Activated CD8-positive, alpha-beta memory T cell treated with anti-CD3 and anti-CD28 coated beads, Interleukin-2, amount 50 U/mL, for 48 hours (primary cell): ENCODE measurements around the gene BDH2.

Experiments
- DNase-seq: peaks from one replicate; pipeline ENCODE4 v3.0.0-alpha.2; 2020

BDH2 gene

DNA sequence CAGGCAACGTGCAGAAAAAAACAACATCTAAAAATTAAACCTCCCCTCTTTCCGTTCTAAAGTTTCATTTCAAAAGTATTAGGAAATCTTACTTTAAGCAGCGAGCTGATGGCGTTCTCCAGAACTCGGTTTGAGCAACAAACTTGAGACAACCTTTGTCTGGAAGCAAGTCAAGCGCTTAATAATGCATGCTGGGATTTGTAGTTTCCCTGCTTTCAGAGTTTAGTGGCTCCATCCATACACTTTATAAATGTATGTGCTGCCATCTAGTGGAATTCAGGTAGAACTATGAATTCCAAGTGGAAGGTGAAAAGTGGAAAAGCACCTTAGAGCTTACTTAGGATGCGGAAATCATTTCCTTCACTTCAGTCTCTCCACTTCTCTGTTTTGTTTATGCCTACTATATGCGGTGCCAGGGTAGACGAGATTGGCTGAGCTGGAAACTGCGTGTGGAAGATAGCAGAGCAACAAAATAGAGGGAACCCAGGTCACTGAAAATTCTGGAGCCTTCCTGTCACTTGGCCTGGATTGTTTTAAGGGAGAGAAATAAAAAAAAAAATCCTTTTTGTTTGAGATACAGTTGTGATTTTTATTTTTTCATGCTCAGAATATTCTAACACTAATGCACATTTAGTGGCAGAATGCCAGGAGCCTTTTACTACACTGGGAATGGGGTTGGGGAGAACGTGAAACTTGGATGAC is at the start of gene BDH2:
Gene BDH2, minus strand, starts transcription at position 144 of the 702 bp plus-strand sequence. CDS start 3,580 bp downstream, outside the sequence.
- DNase-seq: no peak

DNA sequence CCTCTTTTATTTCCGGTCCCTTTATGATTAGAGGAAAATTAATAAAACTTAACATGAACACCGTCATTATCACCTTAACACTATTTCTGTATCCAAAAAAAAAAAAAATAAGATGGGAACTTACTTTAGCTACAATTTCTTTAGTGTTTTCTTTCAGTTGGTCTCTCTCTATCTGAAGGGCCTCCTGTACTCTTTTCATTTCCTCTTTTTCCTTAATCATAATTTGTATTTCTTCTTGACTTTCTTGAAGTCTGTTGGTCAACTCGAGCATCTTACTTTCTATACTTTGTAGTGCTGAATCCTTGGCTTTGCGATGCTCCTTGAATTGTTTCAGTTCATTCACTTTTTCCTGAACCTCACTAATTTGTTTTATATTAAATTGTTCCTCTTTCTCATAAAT is 45.3 kb upstream of the BDH2 start:
- DNase-seq: no peak

- no peak for DNase-seq
These were observed 37.8 kb upstream of the BDH2 start for GRCh38 chr4:103137446-103137827.

GRCh38 chr4:103136671-103137445 is 37.2 kb upstream of the BDH2 start:
- DNase-seq: no peak

GRCh38 chr4:103129174-103129573 is 29.5 kb upstream of the BDH2 start:
- no peak for DNase-seq

GRCh38 chr4:103126126-103126525 is 26.5 kb upstream of the BDH2 start:
- no peak for DNase-seq

- no peak for DNase-seq
These were observed 23.5 kb upstream of the BDH2 start for GRCh38 chr4:103123114-103123513.

GRCh38 chr4:103118166-103118565 is 18.5 kb upstream of the BDH2 start:
- DNase-seq: no peak

GRCh38 chr4:103111598-103111997 is 12.0 kb upstream of the BDH2 start:
- DNase-seq: no peak

- no peak for DNase-seq
These were observed 8.9 kb upstream of the BDH2 start for GRCh38 chr4:103108542-103108941.

- DNase-seq: no peak
These were observed 6.1 kb upstream of the BDH2 start for GRCh38 chr4:103105558-103106356.

- DNase-seq: no peak
These were observed 5.3 kb upstream of the BDH2 start for GRCh38 chr4:103104886-103105285.

- DNase-seq: no peak
These were observed 1.1 kb upstream of the BDH2 start for GRCh38 chr4:103100691-103101090.

GRCh38 chr4:103098756-103099440 is 736 bp downstream of the BDH2 start:
- no peak for DNase-seq

GRCh38 chr4:103098341-103098740 is 1.3 kb downstream of the BDH2 start:
- no peak for DNase-seq

GRCh38 chr4:103097112-103097511 is 2.5 kb downstream of the BDH2 start:
- no peak for DNase-seq

GRCh38 chr4:103095080-103095479 is 4.6 kb downstream of the BDH2 start:
- no peak for DNase-seq

DNA sequence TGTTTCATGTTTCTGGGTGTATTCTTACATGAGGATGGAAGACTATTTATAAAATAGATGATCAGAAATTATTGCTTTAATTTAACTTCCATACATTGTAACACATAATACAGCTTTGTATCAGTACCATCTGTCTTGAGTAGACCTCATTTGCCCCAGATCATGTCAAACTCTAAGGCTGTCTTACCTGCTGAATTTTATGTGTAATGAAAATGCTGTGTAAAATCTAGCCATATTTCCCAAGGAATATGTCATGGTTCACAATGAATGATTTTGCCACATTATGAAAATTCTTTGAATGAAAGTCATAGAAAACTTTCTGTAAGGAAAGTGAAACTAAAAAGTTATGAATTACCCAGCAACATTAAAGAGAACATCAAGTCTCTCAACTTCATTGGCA is 7.4 kb downstream of the BDH2 start:
- DNase-seq: no peak

DNA sequence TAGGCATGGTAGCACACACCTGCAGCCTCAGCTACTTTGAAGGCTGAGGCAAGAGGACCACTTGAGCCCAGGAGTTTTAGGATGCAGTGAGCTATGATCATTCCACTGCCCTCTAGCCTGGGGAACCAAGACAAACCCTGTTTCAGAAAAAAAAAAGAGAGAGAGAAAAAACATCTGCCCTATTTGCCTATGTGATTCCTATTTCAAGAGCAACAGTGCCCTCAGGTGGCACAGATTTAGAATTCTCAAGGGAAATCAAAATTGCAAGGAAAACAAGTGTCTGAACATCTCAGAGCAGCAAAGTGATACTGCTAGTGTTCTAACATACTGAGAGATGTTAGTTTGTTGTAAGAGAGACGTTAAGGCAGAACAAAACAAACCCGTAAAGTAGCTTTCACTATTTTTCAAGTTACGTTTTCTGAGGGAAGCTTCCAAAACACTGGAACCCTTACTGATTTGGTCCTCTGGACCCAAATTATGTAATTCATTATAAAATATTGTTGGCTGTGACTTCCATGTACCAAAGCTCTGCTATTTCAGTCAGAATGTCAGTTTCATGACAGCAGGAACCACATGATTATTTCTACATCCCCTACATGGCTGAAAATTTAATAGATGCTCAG is 7.9 kb downstream of the BDH2 start:
- no peak for DNase-seq

GRCh38 chr4:103089481-103089880 is 10.2 kb downstream of the BDH2 start:
- no peak for DNase-seq

DNA sequence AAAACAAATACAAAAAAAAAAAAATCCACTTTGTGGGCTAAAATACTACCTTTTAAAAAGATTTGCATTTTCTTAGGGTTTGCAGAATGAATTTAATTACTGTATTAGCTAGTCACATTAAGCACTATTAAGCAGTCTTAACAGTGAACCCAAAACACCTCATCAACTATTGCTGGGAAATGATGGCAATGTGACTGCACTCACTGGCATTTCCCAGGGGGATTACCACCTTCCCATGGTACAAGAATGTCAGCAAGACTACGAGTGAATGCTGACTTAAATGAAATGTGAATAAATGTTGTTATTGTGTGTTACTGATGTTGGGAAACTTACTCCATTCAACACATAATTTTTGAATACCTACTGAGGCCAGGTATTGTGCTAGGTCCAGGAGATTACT is 13.1 kb downstream of the BDH2 start:
- DNase-seq: no peak

GRCh38 chr4:103085555-103086196 is 14.0 kb downstream of the BDH2 start:
- no peak for DNase-seq
